Astrocyte (in vitro differentiated cells and primary cell): ENCODE measurements around the gene SNX10. TPM values are rescaled to one million over a fixed set of nuclear protein-coding genes. Genes with fewer than 3 reads are reported as not detected.

Experiments used
- DNase-seq: peaks from one replicate; pipeline ENCODE4 v3.0.0-alpha.2; 2010; ENCODE audit warnings: low read depth
- FAIRE-seq: peaks from 2 replicates; lab custom pipeline; 2011; peaks lifted over from hg19 to GRCh38; lab: Jason Lieb, UNC
- H2AFZ ChIP-seq: 2 replicates; pipeline ENCODE4 v1.6.0; 2012; ENCODE audit warnings: low read depth, low read length, inconsistent platforms
- H3K27ac ChIP-seq: 2 replicates; pipeline ENCODE4 v1.5.1; 2011; ENCODE audit warnings: low read depth, low read length, inconsistent platforms
- H3K27me3 ChIP-seq: 2 replicates; pipeline ENCODE4 v1.6.0; 2011; ENCODE audit warnings: low read length, inconsistent platforms; ENCODE audit not compliant: insufficient read depth
- H3K36me3 ChIP-seq: 2 replicates; pipeline ENCODE4 v1.5.1; 2011; ENCODE audit warnings: low read length, inconsistent platforms; ENCODE audit not compliant: insufficient read depth
- H3K4me1 ChIP-seq: 2 replicates; pipeline ENCODE4 v1.5.1; 2011; ENCODE audit warnings: low read length, inconsistent platforms; ENCODE audit not compliant: insufficient read depth
- H3K4me2 ChIP-seq: 2 replicates; pipeline ENCODE4 v1.6.0; 2012; ENCODE audit warnings: low read length, inconsistent platforms
- H3K4me3 ChIP-seq: 2 replicates; pipeline ENCODE4 v1.5.1; 2011; ENCODE audit warnings: low read depth, mild to moderate bottlenecking, low read length, inconsistent platforms; ENCODE audit not compliant: insufficient read depth
- H3K79me2 ChIP-seq: 2 replicates; pipeline ENCODE4 v1.6.0; 2012; ENCODE audit warnings: mild to moderate bottlenecking, low read length, inconsistent platforms; ENCODE audit not compliant: insufficient read depth
- H3K9ac ChIP-seq: 2 replicates; pipeline ENCODE4 v1.6.0; 2012; ENCODE audit warnings: mild to moderate bottlenecking, low read length, inconsistent platforms
- H3K9me3 ChIP-seq: 2 replicates; pipeline ENCODE4 v1.5.1; 2012; ENCODE audit warnings: low read depth, mild to moderate bottlenecking, low read length, inconsistent platforms; ENCODE audit not compliant: insufficient read depth
- H4K20me1 ChIP-seq: 2 replicates; pipeline ENCODE4 v1.6.0; 2012; ENCODE audit warnings: low read length, inconsistent platforms; ENCODE audit not compliant: insufficient read depth
- H3K27ac Mint-ChIP-seq: one replicate; pipeline ENCODE4 v1.8.0; 2021; ENCODE audit warnings: mild to moderate bottlenecking, mixed read lengths; ENCODE audit not compliant: unreplicated experiment
- H3K27me3 Mint-ChIP-seq: one replicate; pipeline ENCODE4 v1.8.0; 2021; ENCODE audit warnings: low read depth, mixed read lengths; ENCODE audit not compliant: unreplicated experiment
- H3K36me3 Mint-ChIP-seq: one replicate; pipeline ENCODE4 v1.8.0; 2021; ENCODE audit warnings: low read depth, mixed read lengths; ENCODE audit not compliant: unreplicated experiment
- H3K4me1 Mint-ChIP-seq: one replicate; pipeline ENCODE4 v1.8.0; 2021; ENCODE audit warnings: low read depth, mixed read lengths; ENCODE audit not compliant: unreplicated experiment
- H3K4me3 Mint-ChIP-seq: one replicate; pipeline ENCODE4 v1.8.0; 2021; ENCODE audit warnings: mild to moderate bottlenecking, moderate library complexity, mixed read lengths; ENCODE audit not compliant: unreplicated experiment
- H3K9me3 Mint-ChIP-seq: one replicate; pipeline ENCODE4 v1.8.0; 2021; ENCODE audit warnings: mild to moderate bottlenecking, mixed read lengths; ENCODE audit not compliant: unreplicated experiment
- EZH2 ChIP-seq: IDR thresholded peaks from 2 replicates; pipeline ENCODE4 v1.6.1; 2012; ENCODE audit warnings: mild to moderate bottlenecking, low read length, inconsistent platforms; ENCODE audit not compliant: insufficient read depth
- total RNA-seq: library from RNA; stranded (reverse); gene quantifications from 2 replicates; pipeline ENCODE4 v1.2.1, GENCODE V29; 2021
- TF ChIP-seq, protein P1 (sequence below): IDR thresholded peaks from 2 replicates; pipeline ENCODE4 v1.5.1; 2011; ENCODE audit warnings: low read depth, mild to moderate bottlenecking, inconsistent platforms, low read length, moderate library complexity; ENCODE audit not compliant: insufficient read depth

SNX10 gene
- total RNA-seq, 1 donor from 2014 or later, result 5.4 TPM

DNA sequence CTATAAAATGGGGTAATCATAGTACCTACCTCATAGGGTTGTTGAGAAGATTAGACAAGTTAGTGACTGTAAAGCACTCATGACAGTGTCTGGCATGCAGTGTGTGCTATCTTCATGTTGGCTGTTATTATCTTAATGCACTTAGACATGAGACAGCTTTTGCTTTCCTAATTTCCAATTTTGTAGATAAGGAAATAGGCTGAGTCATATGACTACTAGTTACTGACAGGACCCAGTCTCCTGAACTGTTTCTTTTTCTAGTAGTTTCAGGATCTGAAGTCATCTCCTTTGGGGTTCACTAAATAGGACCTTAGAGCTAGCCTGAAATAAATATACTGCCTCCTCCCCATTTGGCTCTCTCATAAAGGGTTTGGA, 74.2 kb downstream of the SNX10 start:
- TF ChIP-seq, protein P1, sequence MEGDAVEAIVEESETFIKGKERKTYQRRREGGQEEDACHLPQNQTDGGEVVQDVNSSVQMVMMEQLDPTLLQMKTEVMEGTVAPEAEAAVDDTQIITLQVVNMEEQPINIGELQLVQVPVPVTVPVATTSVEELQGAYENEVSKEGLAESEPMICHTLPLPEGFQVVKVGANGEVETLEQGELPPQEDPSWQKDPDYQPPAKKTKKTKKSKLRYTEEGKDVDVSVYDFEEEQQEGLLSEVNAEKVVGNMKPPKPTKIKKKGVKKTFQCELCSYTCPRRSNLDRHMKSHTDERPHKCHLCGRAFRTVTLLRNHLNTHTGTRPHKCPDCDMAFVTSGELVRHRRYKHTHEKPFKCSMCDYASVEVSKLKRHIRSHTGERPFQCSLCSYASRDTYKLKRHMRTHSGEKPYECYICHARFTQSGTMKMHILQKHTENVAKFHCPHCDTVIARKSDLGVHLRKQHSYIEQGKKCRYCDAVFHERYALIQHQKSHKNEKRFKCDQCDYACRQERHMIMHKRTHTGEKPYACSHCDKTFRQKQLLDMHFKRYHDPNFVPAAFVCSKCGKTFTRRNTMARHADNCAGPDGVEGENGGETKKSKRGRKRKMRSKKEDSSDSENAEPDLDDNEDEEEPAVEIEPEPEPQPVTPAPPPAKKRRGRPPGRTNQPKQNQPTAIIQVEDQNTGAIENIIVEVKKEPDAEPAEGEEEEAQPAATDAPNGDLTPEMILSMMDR, result no peak
- no peak for TF ChIP-seq EZH2
- no peak overlapping the region for H3K4me2 ChIP-seq
- no peak for DNase-seq
- no peak overlapping the region for H3K27ac Mint-ChIP-seq
- no peak overlapping the region for H3K4me3 Mint-ChIP-seq
- H3K4me3 ChIP-seq, result no peak overlapping the region
- no peaks in the 10 kb centered on the region for H3K27me3 Mint-ChIP-seq
- H3K9ac ChIP-seq, result no peak overlapping the region
- no peaks in the 10 kb centered on the region for H3K9me3 ChIP-seq
- H3K36me3 ChIP-seq, result no peaks in the 10 kb centered on the region
- no peaks in the 10 kb centered on the region for H4K20me1 ChIP-seq
- no peak overlapping the region for H3K27ac ChIP-seq
- H3K4me1 Mint-ChIP-seq, result peaks cover 5% of the 10 kb centered on the region
- H3K4me1 ChIP-seq, result no peaks in the 10 kb centered on the region
- no peaks in the 10 kb centered on the region for H3K79me2 ChIP-seq
- no peaks in the 10 kb centered on the region for H3K9me3 Mint-ChIP-seq
- no peak overlapping the region for H2AFZ ChIP-seq
- peaks cover 2% of the 10 kb centered on the region for H3K27me3 ChIP-seq
- FAIRE-seq, result no peak
- H3K36me3 Mint-ChIP-seq, result no peaks in the 10 kb centered on the region

DNA sequence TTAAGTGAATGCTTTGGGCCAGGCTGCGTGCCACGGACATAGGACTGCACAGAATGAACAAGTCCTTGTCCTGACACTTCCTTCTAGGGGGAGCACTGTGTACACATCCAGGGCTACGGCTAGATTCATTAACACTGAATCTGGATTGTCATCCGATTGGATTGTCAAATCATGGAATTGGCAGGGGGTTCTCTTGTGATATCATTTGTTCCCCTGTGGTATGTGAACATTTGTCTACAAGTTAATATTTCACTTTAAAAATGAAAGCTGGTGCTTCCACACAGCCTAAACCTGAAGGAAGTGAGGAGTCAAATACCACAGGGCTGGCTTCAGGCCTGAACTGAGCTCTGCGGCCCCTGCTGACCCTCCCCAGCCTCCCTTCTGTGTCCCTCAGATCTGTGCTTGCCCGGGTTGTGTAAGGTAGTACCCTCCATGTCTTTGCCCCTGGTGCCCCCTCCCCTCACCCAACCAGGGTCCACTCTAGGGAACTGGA, 75.6 kb downstream of the SNX10 start:
- Histone ChIP-seq H3K9ac (no peak overlapping the region), H3K36me3 (no peaks in the 10 kb centered on the region), H3K79me2 (no peaks in the 10 kb centered on the region), H3K4me1 (no peaks in the 10 kb centered on the region), H3K27me3 (peaks cover 2% of the 10 kb centered on the region), H3K4me3 (no peak overlapping the region), H3K27ac (no peak overlapping the region), H3K9me3 (no peaks in the 10 kb centered on the region), H4K20me1 (no peaks in the 10 kb centered on the region), H3K4me2 (no peak overlapping the region), H2AFZ (no peak overlapping the region)
- DNase-seq, result no peak
- Mint-ChIP-seq H3K4me1 (peaks cover 5% of the 10 kb centered on the region), H3K36me3 (no peaks in the 10 kb centered on the region), H3K27ac (no peak overlapping the region), H3K9me3 (no peaks in the 10 kb centered on the region), H3K27me3 (no peaks in the 10 kb centered on the region), H3K4me3 (no peak overlapping the region)
- no peak for TF ChIP-seq EZH2
- TF ChIP-seq, protein P1, result no peak
- FAIRE-seq, result no peak

DNA sequence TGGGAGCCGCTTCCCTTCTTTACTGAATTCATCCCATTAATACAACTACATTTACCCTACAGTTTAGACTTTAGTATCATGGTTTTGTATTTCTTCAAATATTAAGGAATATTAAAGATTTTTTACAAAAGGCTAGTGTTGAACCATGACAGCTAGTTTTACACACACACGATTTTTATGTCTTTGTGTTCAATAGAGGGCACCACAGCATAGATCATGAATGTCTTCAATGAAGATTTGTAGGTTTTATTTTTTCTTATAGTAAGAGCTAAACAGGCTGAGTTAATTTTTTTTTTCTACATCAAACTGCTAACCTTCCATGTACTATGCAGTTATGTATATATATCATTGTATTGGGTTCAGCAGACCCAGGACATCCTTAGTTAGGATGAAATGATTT, 76.9 kb downstream of the SNX10 start:
- no peaks in the 10 kb centered on the region for H3K9me3 Mint-ChIP-seq
- FAIRE-seq, result no peak
- TF ChIP-seq EZH2, result no peak
- TF ChIP-seq, protein P1, result no peak
- no peak overlapping the region for H3K4me2 ChIP-seq
- H3K4me3 Mint-ChIP-seq, result no peak overlapping the region
- H2AFZ ChIP-seq, result no peak overlapping the region
- no peak overlapping the region for H3K27ac Mint-ChIP-seq
- H3K79me2 ChIP-seq, result no peaks in the 10 kb centered on the region
- no peaks in the 10 kb centered on the region for H4K20me1 ChIP-seq
- H3K9ac ChIP-seq, result no peak overlapping the region
- peaks cover 7% of the 10 kb centered on the region for H3K27me3 ChIP-seq
- no peaks in the 10 kb centered on the region for H3K36me3 ChIP-seq
- H3K27me3 Mint-ChIP-seq, result no peaks in the 10 kb centered on the region
- no peaks in the 10 kb centered on the region for H3K4me1 ChIP-seq
- DNase-seq, result no peak
- no peaks in the 10 kb centered on the region for H3K36me3 Mint-ChIP-seq
- peaks cover 5% of the 10 kb centered on the region for H3K4me1 Mint-ChIP-seq
- H3K4me3 ChIP-seq, result no peak overlapping the region
- H3K9me3 ChIP-seq, result no peaks in the 10 kb centered on the region
- H3K27ac ChIP-seq, result no peak overlapping the region
